Calu3 (cell line): ENCODE measurements around the gene R3HDM2. TPM values are rescaled to one million over a fixed set of nuclear protein-coding genes. Genes with fewer than 3 reads are reported as not detected.

Experiments
- BruUV-seq: library from RNA; stranded (reverse); fragments of 400-500 nt; replicated peaks from 2 replicates; lab custom pipeline; 2021; lab: Mats Ljungman, UMichigan
- CTCF ChIA-PET: fragments of 300-600 bp; sonication (Branson Sonifier 250); formaldehyde crosslinking; loops from one replicate; lab custom pipeline; 2022; ENCODE audit warnings: antibody characterized with exemption; lab: Charles Lee
- DNase-seq: peaks from one replicate; pipeline ENCODE4 v3.0.0; 2022
- H3K27ac Mint-ChIP-seq: one replicate; pipeline ENCODE4 v1.8.0; 2022; ENCODE audit warnings: mixed read lengths; ENCODE audit not compliant: unreplicated experiment
- H3K27me3 Mint-ChIP-seq: one replicate; pipeline ENCODE4 v1.8.0; 2022; ENCODE audit warnings: mixed read lengths; ENCODE audit not compliant: unreplicated experiment
- H3K36me3 Mint-ChIP-seq: one replicate; pipeline ENCODE4 v1.8.0; 2022; ENCODE audit warnings: mild to moderate bottlenecking, moderate library complexity, mixed read lengths; ENCODE audit not compliant: insufficient read depth, unreplicated experiment
- H3K4me1 Mint-ChIP-seq: one replicate; pipeline ENCODE4 v1.8.0; 2022; ENCODE audit warnings: mild to moderate bottlenecking, low read depth, mixed read lengths; ENCODE audit not compliant: unreplicated experiment
- H3K4me3 Mint-ChIP-seq: one replicate; pipeline ENCODE4 v1.8.0; 2022; ENCODE audit warnings: mild to moderate bottlenecking, low read depth, moderate library complexity, mixed read lengths; ENCODE audit not compliant: unreplicated experiment
- H3K9me3 Mint-ChIP-seq: one replicate; pipeline ENCODE4 v1.8.0; 2022; ENCODE audit warnings: low read depth, mixed read lengths; ENCODE audit not compliant: unreplicated experiment
- intact Hi-C: fragments of 100-400 bp; cut with micrococcal nuclease; formaldehyde crosslinking; loops from one replicate; pipeline ENCODE4 v1.10.0; 2022; ENCODE audit not compliant: unreplicated experiment
- total RNA-seq: library from RNA; stranded (reverse); gene quantifications from 2 replicates; pipeline ENCODE4 v1.2.3, GENCODE V29; 2022
- TF ChIP-seq, protein P1 (sequence below): fragments of 200-600 bp; IDR thresholded peaks from one replicate; pipeline ENCODE4 v1.8.0; 2022; ENCODE audit warnings: antibody characterized with exemption; ENCODE audit not compliant: unreplicated experiment

Gene R3HDM2
- total RNA-seq, 1 experiment from 2014 or later = 77.3 TPM

DNA sequence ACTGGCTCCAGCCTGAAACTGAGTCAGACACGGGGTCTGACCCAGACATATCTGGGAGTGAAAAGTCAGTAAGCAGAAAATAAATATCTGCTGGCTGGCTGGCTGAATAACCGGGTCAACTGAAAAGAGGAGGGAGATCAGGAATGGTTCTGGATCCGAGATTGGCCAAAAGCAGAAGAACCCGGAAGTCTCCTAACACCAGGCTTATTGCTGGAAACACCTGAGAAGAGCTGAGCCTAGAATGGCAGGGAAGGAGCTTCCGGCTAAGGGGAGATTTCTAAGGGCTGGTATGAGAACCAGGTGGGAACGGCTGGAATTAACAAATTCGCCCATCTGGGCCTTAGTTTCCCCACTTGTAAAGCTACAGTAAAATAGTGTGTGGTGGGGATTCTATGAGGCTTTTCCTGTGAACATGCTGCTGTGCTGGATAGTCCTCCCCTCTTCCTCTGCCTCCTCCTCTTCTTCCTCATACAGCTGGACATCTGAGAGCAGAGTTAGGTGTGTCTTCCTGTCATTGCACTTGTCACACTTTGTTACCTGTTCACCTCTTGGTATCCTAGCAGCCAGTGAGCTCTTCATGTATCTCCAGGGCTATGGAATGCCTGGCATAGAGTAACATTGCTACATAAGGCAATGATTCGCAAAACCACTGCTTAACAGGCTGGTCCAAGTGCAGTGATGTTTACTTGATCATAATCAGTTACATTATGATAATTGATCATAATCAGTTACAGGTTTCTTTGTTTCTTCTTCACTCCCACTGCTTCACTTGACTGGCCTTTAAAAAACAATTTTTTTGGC, 203.3 kb downstream of the R3HDM2 start:
- no peaks in the 10 kb centered on the region for H3K9me3 Mint-ChIP-seq
- no TSS peak for BruUV-seq
- no peak for DNase-seq
- CTCF ChIA-PET = interaction anchor here (0.7 to 1.2 kb wide), 2 partner anchors 12 to 149 kb away, joined by 3 to 4 read pairs; no protein-coding TSS in a partner anchor
- H3K4me3 Mint-ChIP-seq = no peak overlapping the region
- TF ChIP-seq, protein P1, sequence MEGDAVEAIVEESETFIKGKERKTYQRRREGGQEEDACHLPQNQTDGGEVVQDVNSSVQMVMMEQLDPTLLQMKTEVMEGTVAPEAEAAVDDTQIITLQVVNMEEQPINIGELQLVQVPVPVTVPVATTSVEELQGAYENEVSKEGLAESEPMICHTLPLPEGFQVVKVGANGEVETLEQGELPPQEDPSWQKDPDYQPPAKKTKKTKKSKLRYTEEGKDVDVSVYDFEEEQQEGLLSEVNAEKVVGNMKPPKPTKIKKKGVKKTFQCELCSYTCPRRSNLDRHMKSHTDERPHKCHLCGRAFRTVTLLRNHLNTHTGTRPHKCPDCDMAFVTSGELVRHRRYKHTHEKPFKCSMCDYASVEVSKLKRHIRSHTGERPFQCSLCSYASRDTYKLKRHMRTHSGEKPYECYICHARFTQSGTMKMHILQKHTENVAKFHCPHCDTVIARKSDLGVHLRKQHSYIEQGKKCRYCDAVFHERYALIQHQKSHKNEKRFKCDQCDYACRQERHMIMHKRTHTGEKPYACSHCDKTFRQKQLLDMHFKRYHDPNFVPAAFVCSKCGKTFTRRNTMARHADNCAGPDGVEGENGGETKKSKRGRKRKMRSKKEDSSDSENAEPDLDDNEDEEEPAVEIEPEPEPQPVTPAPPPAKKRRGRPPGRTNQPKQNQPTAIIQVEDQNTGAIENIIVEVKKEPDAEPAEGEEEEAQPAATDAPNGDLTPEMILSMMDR = no peak
- peaks cover 54% of the 10 kb centered on the region for H3K36me3 Mint-ChIP-seq
- H3K4me1 Mint-ChIP-seq = peaks cover 39% of the 10 kb centered on the region
- H3K27ac Mint-ChIP-seq = no peak overlapping the region
- H3K27me3 Mint-ChIP-seq = peaks cover 57% of the 10 kb centered on the region
- intact Hi-C loops = no loop called here

DNA sequence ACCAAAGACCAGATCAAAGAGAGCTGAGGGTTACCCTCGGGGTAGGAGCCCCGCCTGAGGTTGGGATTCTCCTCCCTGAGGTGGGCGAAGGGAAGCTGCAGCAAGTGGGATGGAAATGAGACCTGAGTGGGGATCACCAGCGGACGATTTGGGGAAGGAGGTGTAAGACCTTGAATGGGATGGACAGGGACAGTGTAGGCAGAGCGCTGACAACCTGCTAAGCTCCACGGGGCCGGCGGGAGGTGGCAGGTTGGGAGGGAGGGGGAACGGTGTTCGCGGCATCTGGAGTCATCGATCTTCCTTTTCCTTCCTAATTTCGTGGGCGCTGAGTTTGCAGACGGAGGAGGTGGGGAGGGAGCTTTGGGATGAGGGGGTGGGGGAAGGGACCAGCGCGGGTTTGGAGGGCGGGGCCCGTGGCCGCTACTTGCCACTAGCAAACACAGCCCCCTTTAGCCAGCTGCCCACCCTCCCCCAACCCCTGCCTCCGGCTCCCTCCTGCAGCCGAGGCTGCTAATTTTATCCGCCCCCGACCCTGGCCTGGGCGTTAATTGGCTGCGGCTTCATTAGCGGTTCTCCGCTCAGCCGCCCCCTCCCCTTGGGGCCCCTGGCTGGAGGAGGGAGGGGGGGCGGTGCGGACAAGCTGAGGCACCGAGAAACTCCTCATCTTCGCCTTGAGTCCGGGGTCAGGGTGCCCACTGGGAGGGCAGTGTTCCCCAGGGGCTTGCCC, 204.1 kb downstream of the R3HDM2 start:
- TF ChIP-seq, protein P1 = no peak
- CTCF ChIA-PET = interaction anchor here (0.5 to 1.2 kb wide), 3 partner anchors 12 to 475 kb away, joined by 3 to 4 read pairs (median 4); no protein-coding TSS in a partner anchor
- peaks cover 47% of the 10 kb centered on the region for H3K36me3 Mint-ChIP-seq

DNA sequence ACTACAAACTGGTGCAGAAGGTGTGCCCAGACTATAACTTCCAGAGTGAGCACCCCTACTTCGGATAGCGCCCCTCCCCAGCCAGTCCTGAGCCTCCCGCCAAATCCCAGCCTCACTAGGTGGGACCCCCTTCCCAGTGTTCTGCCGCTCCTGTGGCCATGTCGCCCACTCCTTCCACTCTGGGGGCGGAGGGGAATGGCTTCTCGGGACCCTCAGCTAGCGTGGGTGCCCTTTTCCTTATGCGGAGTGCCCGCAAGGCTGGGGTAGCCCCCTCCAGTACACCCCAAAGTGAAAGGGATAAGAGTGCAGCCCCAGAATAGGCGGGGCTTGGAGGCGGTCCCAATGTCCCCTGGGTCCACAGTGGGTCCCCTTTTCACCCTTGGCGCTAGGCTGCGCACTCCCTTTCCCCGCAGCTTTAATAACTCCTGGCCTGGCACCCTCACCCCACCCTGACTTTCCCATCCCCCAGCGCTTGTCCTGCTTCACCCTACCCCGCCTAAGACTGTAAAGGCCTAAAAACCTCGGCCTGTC, 205.1 kb downstream of the R3HDM2 start:
- Mint-ChIP-seq H3K4me1 (peaks cover 45% of the 10 kb centered on the region), H3K36me3 (peaks cover 37% of the 10 kb centered on the region), H3K27ac (no peak overlapping the region), H3K9me3 (no peaks in the 10 kb centered on the region), H3K4me3 (no peak overlapping the region), H3K27me3 (peaks cover 75% of the 10 kb centered on the region)
- CTCF ChIA-PET = no interaction called here
- no TSS peak for BruUV-seq
- TF ChIP-seq, protein P1 = no peak
- DNase-seq = no peak
- intact Hi-C loops = no loop called here

More for the DNA sequence above, 204.1 kb downstream of the R3HDM2 start:
- H3K27ac Mint-ChIP-seq = no peak overlapping the region
- peaks cover 45% of the 10 kb centered on the region for H3K4me1 Mint-ChIP-seq
- DNase-seq = no peak
- H3K9me3 Mint-ChIP-seq = no peaks in the 10 kb centered on the region
- intact Hi-C loops = no loop called here
- BruUV-seq = no TSS peak
- H3K4me3 Mint-ChIP-seq = no peak overlapping the region
- H3K27me3 Mint-ChIP-seq = peaks cover 65% of the 10 kb centered on the region

DNA sequence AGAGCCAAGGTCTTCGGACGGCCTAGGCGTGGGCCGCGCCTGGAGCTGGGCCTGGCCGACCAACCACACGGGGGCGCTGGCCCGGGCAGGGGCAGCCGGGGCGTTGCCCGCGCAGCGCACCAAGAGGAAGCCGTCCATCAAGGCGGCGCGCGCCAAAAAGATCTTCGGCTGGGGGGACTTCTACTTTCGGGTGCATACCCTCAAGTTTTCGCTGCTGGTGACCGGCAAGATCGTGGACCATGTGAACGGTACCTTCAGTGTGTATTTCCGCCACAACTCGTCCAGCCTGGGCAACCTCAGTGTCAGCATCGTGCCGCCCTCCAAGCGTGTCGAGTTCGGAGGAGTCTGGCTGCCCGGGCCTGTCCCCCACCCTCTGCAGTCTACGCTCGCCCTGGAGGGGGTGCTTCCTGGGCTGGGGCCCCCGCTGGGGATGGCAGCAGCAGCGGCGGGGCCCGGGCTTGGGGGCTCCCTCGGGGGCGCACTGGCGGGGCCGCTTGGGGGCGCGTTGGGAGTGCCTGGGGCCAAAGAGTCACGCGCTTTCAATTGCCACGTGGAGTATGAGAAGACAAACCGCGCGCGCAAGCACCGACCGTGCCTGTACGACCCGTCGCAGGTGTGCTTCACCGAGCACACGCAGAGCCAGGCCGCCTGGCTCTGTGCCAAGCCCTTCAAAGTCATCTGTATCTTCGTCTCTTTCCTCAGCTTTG, 205.7 kb downstream of the R3HDM2 start:
- Mint-ChIP-seq H3K9me3 (no peaks in the 10 kb centered on the region), H3K27me3 (peaks cover 81% of the 10 kb centered on the region), H3K4me3 (no peak overlapping the region), H3K36me3 (peaks cover 31% of the 10 kb centered on the region), H3K27ac (no peak overlapping the region), H3K4me1 (peaks cover 38% of the 10 kb centered on the region)
- TF ChIP-seq, protein P1 = peak; percentile 56
- BruUV-seq = no TSS peak
- DNase-seq = peak; percentile 63
- CTCF ChIA-PET = interaction anchor here (1.0 kb wide), 1 partner anchor 18 kb away, joined by 3 read pairs; no protein-coding TSS in a partner anchor
- intact Hi-C loops = no loop called here
